ENCODE measurements around the gene LTC4S. TPM values are rescaled to one million over a fixed set of nuclear protein-coding genes. Genes with fewer than 3 reads are reported as not detected.

Gene LTC4S
- total RNA-seq, 1 experiment from 2014 or later: 2.2 TPM

DNA sequence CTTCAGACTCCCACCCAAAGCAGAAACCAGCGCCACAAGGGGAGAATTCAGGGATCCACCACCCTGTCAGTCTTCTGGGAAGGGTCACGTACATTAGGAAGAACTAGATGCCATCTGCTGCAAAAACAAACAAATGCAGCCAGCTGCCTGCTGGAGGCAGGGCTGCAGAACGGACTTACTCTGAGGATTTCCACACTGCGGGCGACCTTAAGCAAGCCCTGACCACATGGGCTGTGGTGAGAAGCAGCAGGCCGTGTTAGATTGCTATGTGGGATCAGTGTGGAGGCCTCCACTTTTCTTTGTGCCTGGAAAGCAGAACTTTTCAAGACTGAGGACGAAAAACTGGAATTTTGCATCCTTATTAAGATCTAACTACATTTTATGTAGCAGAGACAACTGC is 13.4 kb upstream of the LTC4S start:
- Mint-ChIP-seq H3K4me3 (ENCODE audit: unreplicated experiment) (no peak overlapping the region), H3K36me3 (ENCODE audit: insufficient read depth, unreplicated experiment) (peaks cover 53% of the 10 kb centered on the region), H3K4me1 (ENCODE audit: insufficient read depth, unreplicated experiment) (no peaks in the 10 kb centered on the region), H3K27ac (ENCODE audit: low read depth, unreplicated experiment) (no peak overlapping the region), H3K27me3 (ENCODE audit: insufficient read depth, unreplicated experiment) (no peaks in the 10 kb centered on the region), H3K9me3 (ENCODE audit: unreplicated experiment) (no peaks in the 10 kb centered on the region)
- TF ChIP-seq, protein P1, sequence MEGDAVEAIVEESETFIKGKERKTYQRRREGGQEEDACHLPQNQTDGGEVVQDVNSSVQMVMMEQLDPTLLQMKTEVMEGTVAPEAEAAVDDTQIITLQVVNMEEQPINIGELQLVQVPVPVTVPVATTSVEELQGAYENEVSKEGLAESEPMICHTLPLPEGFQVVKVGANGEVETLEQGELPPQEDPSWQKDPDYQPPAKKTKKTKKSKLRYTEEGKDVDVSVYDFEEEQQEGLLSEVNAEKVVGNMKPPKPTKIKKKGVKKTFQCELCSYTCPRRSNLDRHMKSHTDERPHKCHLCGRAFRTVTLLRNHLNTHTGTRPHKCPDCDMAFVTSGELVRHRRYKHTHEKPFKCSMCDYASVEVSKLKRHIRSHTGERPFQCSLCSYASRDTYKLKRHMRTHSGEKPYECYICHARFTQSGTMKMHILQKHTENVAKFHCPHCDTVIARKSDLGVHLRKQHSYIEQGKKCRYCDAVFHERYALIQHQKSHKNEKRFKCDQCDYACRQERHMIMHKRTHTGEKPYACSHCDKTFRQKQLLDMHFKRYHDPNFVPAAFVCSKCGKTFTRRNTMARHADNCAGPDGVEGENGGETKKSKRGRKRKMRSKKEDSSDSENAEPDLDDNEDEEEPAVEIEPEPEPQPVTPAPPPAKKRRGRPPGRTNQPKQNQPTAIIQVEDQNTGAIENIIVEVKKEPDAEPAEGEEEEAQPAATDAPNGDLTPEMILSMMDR (IDR thresholded peaks at IDR 0.05; ENCODE audit: unreplicated experiment): no peak
- intact Hi-C loops (cut with micrococcal nuclease): no loop called here
- ChIA-PET CTCF (interaction anchor here (0.9 to 3.9 kb wide), 3 partner anchors 9 to 14 kb away, joined by 3 to 14 read pairs (median 4); no protein-coding TSS in a partner anchor), POLR2A (interaction anchor here (1.1 to 1.3 kb wide), 3 partner anchors 11 to 59 kb away, joined by 3 to 6 read pairs (median 3); no protein-coding TSS in a partner anchor)
- no TSS peak for BruUV-seq (replicated peaks)
- no peak for DNase-seq (ENCODE audit: unreplicated experiment)

DNA sequence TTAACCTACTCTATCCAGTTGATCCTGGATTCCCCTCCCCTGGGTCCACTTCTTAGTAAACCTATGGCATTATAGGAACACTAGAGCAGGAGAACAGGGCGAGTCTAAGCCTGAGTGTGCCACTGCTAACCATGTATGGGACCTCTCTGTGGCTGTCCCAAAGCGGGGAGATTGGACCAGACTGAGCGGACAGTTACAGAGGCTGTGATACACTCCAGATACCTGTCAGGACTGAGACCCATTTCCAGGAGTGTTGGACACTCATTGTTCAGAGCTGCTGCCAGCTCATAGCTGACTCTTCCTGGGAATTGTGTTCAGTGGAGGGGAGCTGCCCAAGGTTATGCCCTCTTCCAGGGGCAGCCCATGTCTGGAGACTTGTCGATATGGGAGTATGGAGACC is 11.9 kb upstream of the LTC4S start:
- no peaks in the 10 kb centered on the region for H3K4me1 Mint-ChIP-seq (ENCODE audit: insufficient read depth, unreplicated experiment)
- ChIA-PET CTCF (interaction anchor here (1.9 to 3.9 kb wide), 3 partner anchors 11 to 18 kb away, joined by 8 to 14 read pairs (median 12); no protein-coding TSS in a partner anchor), POLR2A (interaction anchor here (0.7 to 1.7 kb wide), 3 partner anchors 8 to 103 kb away, joined by 3 to 8 read pairs (median 5); no protein-coding TSS in a partner anchor)
- no peak overlapping the region for H3K27ac Mint-ChIP-seq (ENCODE audit: low read depth, unreplicated experiment)
- BruUV-seq (replicated peaks): no TSS peak
- H3K4me3 Mint-ChIP-seq (ENCODE audit: unreplicated experiment): no peak overlapping the region
- intact Hi-C loops (cut with micrococcal nuclease): no loop called here
- H3K27me3 Mint-ChIP-seq (ENCODE audit: insufficient read depth, unreplicated experiment): no peaks in the 10 kb centered on the region
- no peak for DNase-seq (ENCODE audit: unreplicated experiment)
- no peaks in the 10 kb centered on the region for H3K9me3 Mint-ChIP-seq (ENCODE audit: unreplicated experiment)
- TF ChIP-seq, protein P1 (IDR thresholded peaks at IDR 0.05; ENCODE audit: unreplicated experiment): no peak
- peaks cover 44% of the 10 kb centered on the region for H3K36me3 Mint-ChIP-seq (ENCODE audit: insufficient read depth, unreplicated experiment)

DNA sequence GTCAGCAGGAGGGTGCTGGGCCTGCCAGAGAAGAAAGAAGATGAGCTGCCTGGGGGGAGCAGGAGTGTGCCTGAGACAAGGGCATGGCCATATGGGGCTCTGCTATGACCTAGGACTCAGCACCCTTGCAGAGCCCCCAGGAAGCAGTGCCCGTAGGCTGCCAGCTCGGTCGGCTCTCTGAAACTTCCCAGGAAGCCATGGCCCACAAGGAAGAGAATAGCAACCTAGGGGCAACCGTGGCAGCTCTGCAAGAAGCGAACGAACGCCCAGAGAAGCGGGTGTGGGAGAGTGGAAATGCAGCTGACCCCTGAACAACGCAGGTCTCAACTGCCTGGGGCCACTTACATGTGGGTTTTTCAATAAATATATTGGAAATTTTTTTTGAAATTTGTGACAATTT is 10.7 kb upstream of the LTC4S start:
- H3K36me3 Mint-ChIP-seq (ENCODE audit: insufficient read depth, unreplicated experiment): peaks cover 31% of the 10 kb centered on the region
- no peaks in the 10 kb centered on the region for H3K9me3 Mint-ChIP-seq (ENCODE audit: unreplicated experiment)
- intact Hi-C loops (cut with micrococcal nuclease): no loop called here
- H3K27me3 Mint-ChIP-seq (ENCODE audit: insufficient read depth, unreplicated experiment): no peaks in the 10 kb centered on the region
- TF ChIP-seq, protein P1 (IDR thresholded peaks at IDR 0.05; ENCODE audit: unreplicated experiment): no peak
- POLR2A ChIA-PET: interaction anchor here (0.7 to 1.2 kb wide), 2 partner anchors 20 to 911 kb away, joined by 3 to 5 read pairs; no protein-coding TSS in a partner anchor
- DNase-seq (ENCODE audit: unreplicated experiment): no peak
- H3K4me3 Mint-ChIP-seq (ENCODE audit: unreplicated experiment): no peak overlapping the region
- H3K27ac Mint-ChIP-seq (ENCODE audit: low read depth, unreplicated experiment): no peak overlapping the region
- CTCF ChIA-PET: interaction anchor here (0.9 to 3.9 kb wide), 4 partner anchors 12 to 75 kb away, joined by 3 to 14 read pairs (median 8); partner anchors contain the start of gene MRNIP
- H3K4me1 Mint-ChIP-seq (ENCODE audit: insufficient read depth, unreplicated experiment): no peaks in the 10 kb centered on the region
- no TSS peak for BruUV-seq (replicated peaks)

DNA sequence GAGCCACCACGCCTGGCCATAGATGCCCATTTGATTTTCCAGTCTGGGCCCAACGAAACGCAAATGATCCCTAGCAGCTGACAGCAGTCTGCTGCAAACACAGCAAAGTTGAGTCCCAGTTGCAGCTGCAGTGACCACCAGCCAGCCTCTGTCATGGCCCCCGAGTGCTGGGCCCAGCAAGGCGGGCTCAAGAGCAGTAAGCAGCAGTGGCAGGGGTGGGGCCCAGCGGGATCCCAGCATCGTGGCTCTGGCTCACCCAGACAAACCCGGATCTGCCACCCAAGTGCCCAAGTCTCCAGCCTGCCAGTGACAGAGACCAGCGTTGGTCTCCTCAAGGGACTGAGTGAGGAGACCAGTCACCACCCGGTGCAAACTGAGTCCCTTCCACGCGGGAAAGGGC is 6.9 kb upstream of the LTC4S start:
- DNase-seq (ENCODE audit: unreplicated experiment): no peak
- BruUV-seq (replicated peaks): no TSS peak
- no peaks in the 10 kb centered on the region for H3K4me1 Mint-ChIP-seq (ENCODE audit: insufficient read depth, unreplicated experiment)
- no peak overlapping the region for H3K4me3 Mint-ChIP-seq (ENCODE audit: unreplicated experiment)
- ChIA-PET POLR2A (interaction anchor here (0.8 to 1.7 kb wide), 3 partner anchors 9 to 18 kb away, joined by 3 to 7 read pairs (median 4); no protein-coding TSS in a partner anchor), CTCF (no interaction called here)
- H3K9me3 Mint-ChIP-seq (ENCODE audit: unreplicated experiment): no peaks in the 10 kb centered on the region
- H3K27ac Mint-ChIP-seq (ENCODE audit: low read depth, unreplicated experiment): no peak overlapping the region
- no peaks in the 10 kb centered on the region for H3K27me3 Mint-ChIP-seq (ENCODE audit: insufficient read depth, unreplicated experiment)
- TF ChIP-seq, protein P1 (IDR thresholded peaks at IDR 0.05; ENCODE audit: unreplicated experiment): no peak
- intact Hi-C loops (cut with micrococcal nuclease): no loop called here
- peaks cover 14% of the 10 kb centered on the region for H3K36me3 Mint-ChIP-seq (ENCODE audit: insufficient read depth, unreplicated experiment)
